HEK293 (cell line): ENCODE measurements around the gene CCDC88C.

ENCODE experiments used
- CTCF ChIA-PET: fragments of 350-600 bp; formaldehyde crosslinking; extraction: SDS; loops from one replicate; lab custom pipeline; 2021; ENCODE audit warnings: antibody characterized with exemption; lab: Yijun Ruan, JAX
- POLR2A ChIA-PET: fragments of 300-600 bp; formaldehyde crosslinking; extraction: SDS; loops from one replicate; lab custom pipeline; 2020; ENCODE audit warnings: antibody characterized with exemption, inconsistent platforms; lab: Yijun Ruan, JAX
- H3K27ac ChIP-seq: fragments of 200-500 bp; sonication (Bioruptor generic); 2 replicates; pipeline ENCODE4 v1.5.1; 2014; ENCODE audit warnings: low read depth, low read length, control low read depth, inconsistent platforms; ENCODE audit errors: extremely low read depth
- H3K36me3 ChIP-seq, 2 experiments: fragments of 200-500 bp in 1 of 2; sonication (Bioruptor generic) in 1 of 2; 1 replicate in 1 of 2; 2 replicates in 1 of 2; pipeline ENCODE4 v1.5.1; 2014 to 2017; ENCODE audit warnings: inconsistent platforms in 2 of 2, low read length in 2 of 2; ENCODE audit not compliant: control insufficient read depth in 2 of 2, insufficient read depth in 1 of 2
- H3K4me1 ChIP-seq: fragments of 200-500 bp; sonication (Bioruptor generic); 2 replicates; pipeline ENCODE4 v1.5.1; 2014; ENCODE audit warnings: mild to moderate bottlenecking, low read length, inconsistent platforms; ENCODE audit not compliant: control insufficient read depth, insufficient read depth
- H3K4me3 ChIP-seq: 2 replicates; pipeline ENCODE4 v1.5.1; 2011; ENCODE audit warnings: low read depth, mild to moderate bottlenecking, control low read depth, low read length, moderate library complexity
- H3K9me3 ChIP-seq: fragments of 200-500 bp; sonication (Bioruptor generic); 2 replicates; pipeline ENCODE4 v1.5.1; 2014; ENCODE audit warnings: low read depth, low read length, inconsistent platforms; ENCODE audit not compliant: control insufficient read depth, insufficient read depth
- HIC1 ChIP-seq: fragments of 450-650 bp; formaldehyde crosslinking; IDR thresholded peaks from 2 replicates; pipeline ENCODE4 v1.5.1; 2016; ENCODE audit warnings: missing biosample characterization, missing genetic modification characterization
- PRDM4 ChIP-seq: fragments of 450-650 bp; formaldehyde crosslinking; IDR thresholded peaks from 2 replicates; pipeline ENCODE4 v1.5.1; 2017; ENCODE audit warnings: missing biosample characterization, missing genetic modification characterization
- ZBTB11 ChIP-seq: fragments of 450-650 bp; formaldehyde crosslinking; conservative IDR thresholded peaks from 2 replicates; pipeline ENCODE4 v1.5.1; 2016; ENCODE audit warnings: low read depth, missing biosample characterization, missing genetic modification characterization
- ZBTB17 ChIP-seq: fragments of 450-650 bp; formaldehyde crosslinking; IDR thresholded peaks from 2 replicates; pipeline ENCODE4 v1.5.1; 2016; ENCODE audit warnings: missing biosample characterization, missing genetic modification characterization
- ZBTB6 ChIP-seq: fragments of 450-650 bp; formaldehyde crosslinking; IDR thresholded peaks from 2 replicates; pipeline ENCODE4 v1.5.1; 2017; ENCODE audit warnings: missing biosample characterization, missing genetic modification characterization
- ZFP37 ChIP-seq: fragments of 450-650 bp; formaldehyde crosslinking; IDR thresholded peaks from 2 replicates; pipeline ENCODE4 v1.5.1; 2016; ENCODE audit warnings: missing biosample characterization, missing genetic modification characterization
- ZNF16 ChIP-seq: fragments of 450-650 bp; formaldehyde crosslinking; IDR thresholded peaks from 2 replicates; pipeline ENCODE4 v1.5.1; 2016; ENCODE audit warnings: low read depth, missing biosample characterization, missing genetic modification characterization
- ZNF324 ChIP-seq: fragments of 450-650 bp; formaldehyde crosslinking; IDR thresholded peaks from 2 replicates; pipeline ENCODE4 v1.5.1; 2016; ENCODE audit warnings: missing biosample characterization, missing genetic modification characterization
- ZNF394 ChIP-seq: fragments of 450-650 bp; formaldehyde crosslinking; IDR thresholded peaks from 2 replicates; pipeline ENCODE4 v1.5.1; 2016; ENCODE audit warnings: missing biosample characterization, missing genetic modification characterization, mild to moderate bottlenecking, moderate library complexity, borderline replicate concordance
- ZNF518A ChIP-seq: fragments of 450-650 bp; formaldehyde crosslinking; conservative IDR thresholded peaks from 2 replicates; pipeline ENCODE4 v1.5.1; 2016; ENCODE audit warnings: low read depth, missing biosample characterization, missing genetic modification characterization
- ZNF555 ChIP-seq: fragments of 450-650 bp; formaldehyde crosslinking; conservative IDR thresholded peaks from 2 replicates; pipeline ENCODE4 v1.5.1; 2017; ENCODE audit warnings: missing biosample characterization, mild to moderate bottlenecking, missing genetic modification characterization, inconsistent platforms
- ZNF658 ChIP-seq: fragments of 450-650 bp; formaldehyde crosslinking; IDR thresholded peaks from 2 replicates; pipeline ENCODE4; 2016; ENCODE audit warnings: missing biosample characterization, missing genetic modification characterization
- TF ChIP-seq, protein P1 (sequence below): fragments of 450-650 bp; formaldehyde crosslinking; IDR thresholded peaks from 2 replicates; pipeline ENCODE4 v1.5.1; 2016; ENCODE audit warnings: missing biosample characterization, missing genetic modification characterization

CCDC88C gene

DNA sequence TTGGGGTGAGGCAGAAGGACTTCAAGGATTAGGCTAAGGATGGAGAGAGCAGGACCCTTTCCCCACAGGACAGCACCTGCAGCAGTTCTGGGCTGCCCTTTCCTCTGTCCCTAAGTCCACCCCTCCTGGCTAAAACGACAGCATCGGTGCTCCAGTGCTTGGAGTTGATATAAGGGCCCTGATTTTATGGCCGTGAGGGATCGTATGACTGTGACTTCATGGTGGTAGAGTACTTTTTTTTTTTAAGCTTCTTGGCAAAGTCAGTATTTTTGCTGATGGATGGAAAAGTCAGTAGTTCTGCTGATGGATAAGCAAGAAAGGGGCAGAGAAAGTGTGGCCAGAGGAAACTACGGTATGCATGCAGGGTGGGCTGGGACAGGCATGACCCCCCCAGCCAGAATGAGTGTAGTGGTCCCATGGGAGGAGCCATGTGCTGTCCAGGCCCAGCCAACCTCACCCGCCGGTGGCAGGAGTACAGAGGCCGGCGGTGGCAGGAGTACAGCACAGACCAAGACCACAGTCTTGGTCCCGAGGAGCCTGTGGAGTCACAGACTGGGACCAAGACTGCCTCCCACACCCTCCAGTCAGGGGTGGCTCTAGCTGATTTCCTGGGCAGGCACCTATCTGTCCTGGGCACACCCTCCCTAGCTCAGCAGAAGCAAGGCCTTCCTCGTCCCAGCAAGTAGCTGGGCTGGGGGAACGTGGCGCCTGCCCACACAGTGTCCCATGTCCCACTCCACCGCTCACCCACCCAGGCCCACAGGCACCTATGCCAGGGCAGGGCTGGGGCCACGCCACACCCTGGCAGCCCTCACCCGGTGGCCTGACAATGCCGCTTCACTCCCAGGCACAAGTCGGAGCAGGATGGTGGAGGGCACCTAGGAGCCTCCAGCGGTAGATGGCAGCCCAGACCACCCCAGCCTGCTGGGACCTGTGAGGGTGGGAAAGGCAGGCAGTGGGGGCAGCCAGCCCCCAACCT, 46.3 kb downstream of the CCDC88C start (continued):
- TF ChIP-seq ZNF518A (tag by site-specific recombination) = no peak
- TF ChIP-seq PRDM4 (tag by site-specific recombination) = peak; percentile 53; the same call in 1 of the 2 replicates

GRCh38 chr14:91369628-91370445, 47.8 kb downstream of the CCDC88C start:
- CTCF ChIA-PET = interaction anchor here (1.1 kb wide), 1 partner anchor 45 kb away, joined by 3 read pairs; no protein-coding TSS in a partner anchor
- POLR2A ChIA-PET = no interaction called here
- Histone ChIP-seq H3K27ac (no peak overlapping the region), H3K36me3 (no peaks in the 10 kb centered on the region), H3K4me1 (peaks cover 31% of the 10 kb centered on the region), H3K9me3 (no peaks in the 10 kb centered on the region), H3K4me3 (no peak overlapping the region)
- TF ChIP-seq ZFP37 (tag by site-specific recombination) (no peak), ZNF555 (no peak), ZBTB6 (tag by site-specific recombination) (no peak), ZNF658 (tag by site-specific recombination) (no peak), ZNF16 (tag by site-specific recombination) (no peak), ZBTB17 (tag by site-specific recombination) (0 out of 2 replicates have a peak, but pooled peaks have one; percentile 17), ZNF394 (tag by site-specific recombination) (peak; percentile 21; the same call in 1 of the 2 replicates), ZNF324 (tag by site-specific recombination) (no peak), ZBTB11 (tag by site-specific recombination) (no peak), HIC1 (tag by site-specific recombination) (0 out of 2 replicates have a peak, but pooled peaks have one; percentile 15)
- TF ChIP-seq, protein P1, sequence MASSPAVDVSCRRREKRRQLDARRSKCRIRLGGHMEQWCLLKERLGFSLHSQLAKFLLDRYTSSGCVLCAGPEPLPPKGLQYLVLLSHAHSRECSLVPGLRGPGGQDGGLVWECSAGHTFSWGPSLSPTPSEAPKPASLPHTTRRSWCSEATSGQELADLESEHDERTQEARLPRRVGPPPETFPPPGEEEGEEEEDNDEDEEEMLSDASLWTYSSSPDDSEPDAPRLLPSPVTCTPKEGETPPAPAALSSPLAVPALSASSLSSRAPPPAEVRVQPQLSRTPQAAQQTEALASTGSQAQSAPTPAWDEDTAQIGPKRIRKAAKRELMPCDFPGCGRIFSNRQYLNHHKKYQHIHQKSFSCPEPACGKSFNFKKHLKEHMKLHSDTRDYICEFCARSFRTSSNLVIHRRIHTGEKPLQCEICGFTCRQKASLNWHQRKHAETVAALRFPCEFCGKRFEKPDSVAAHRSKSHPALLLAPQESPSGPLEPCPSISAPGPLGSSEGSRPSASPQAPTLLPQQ (tag by site-specific recombination) = no peak
